IgD-negative memory B cell (primary cell): ENCODE results near the gene ZNF740. TPM values are rescaled to one million over a fixed set of nuclear protein-coding genes. Genes with fewer than 3 reads are reported as not detected.
"Not testable (repeated sequence)": the region's sequence is repeated elsewhere in the genome, so short reads cannot be mapped to it uniquely, and the experiment has no call there.

Experiments
- H3K27ac Mint-ChIP-seq, 3 donors: one replicate each; pipeline ENCODE4 v1.8.0; 2020 to 2022; ENCODE audit warnings: mild to moderate bottlenecking in 3 of 3, mixed read lengths in 3 of 3, moderate library complexity in 1 of 3
- H3K27me3 Mint-ChIP-seq: one replicate; pipeline ENCODE4 v1.8.0; 2021; ENCODE audit warnings: mixed read lengths
- H3K36me3 Mint-ChIP-seq: one replicate; pipeline ENCODE4 v1.8.0; 2020; ENCODE audit warnings: mild to moderate bottlenecking, mixed read lengths
- H3K4me1 Mint-ChIP-seq, 3 donors: one replicate each; pipeline ENCODE4 v1.8.0; 2020 to 2022; ENCODE audit warnings: mixed read lengths in 3 of 3, mild to moderate bottlenecking in 1 of 3
- H3K4me3 Mint-ChIP-seq, 4 donors: one replicate each; pipeline ENCODE4 v1.8.0; 2020 to 2022; ENCODE audit warnings: mild to moderate bottlenecking in 4 of 4, mixed read lengths in 4 of 4, moderate library complexity in 3 of 4
- H3K9me3 Mint-ChIP-seq, 3 donors: one replicate each; pipeline ENCODE4 v1.8.0; 2020 to 2021; ENCODE audit warnings: mixed read lengths in 3 of 3, mild to moderate bottlenecking in 1 of 3
- polyA plus RNA-seq: library from polyadenylated mRNA; unstranded; fragments of 300-500 nt; fragmentation: Illumina TruSeq; gene quantifications from one replicate; pipeline ENCODE4 v1.2.3, GENCODE V29; 2021

Gene ZNF740
- polyA plus RNA-seq: 5.0 TPM

GRCh38 chr12:53180220-53180930 lies at the start of gene ZNF740, which contains the start of gene CSAD:
TSS of gene ZNF740 (plus strand) at chr12:53180722. CDS start at chr12:53181984, 1,262 bp downstream.
TSS of gene CSAD (minus strand) at chr12:53180925. CDS start at chr12:53173470, 7,455 bp downstream.
- H3K36me3 Mint-ChIP-seq: peaks cover 2% of the 10 kb centered on the region
- peak within 1 kb of the TSS; percentile 95 to 98 (median 96) for H3K27ac Mint-ChIP-seq
- peak within 1 kb of the TSS; percentile 89 to 99 (median 96) for H3K4me3 Mint-ChIP-seq
- no peaks in the 10 kb centered on the region for H3K27me3 Mint-ChIP-seq
- peaks cover 31 to 42% (median 41%) of the 10 kb centered on the region in 3 donors for H3K4me1 Mint-ChIP-seq
- H3K9me3 Mint-ChIP-seq: no peaks in the 10 kb centered on the region

DNA sequence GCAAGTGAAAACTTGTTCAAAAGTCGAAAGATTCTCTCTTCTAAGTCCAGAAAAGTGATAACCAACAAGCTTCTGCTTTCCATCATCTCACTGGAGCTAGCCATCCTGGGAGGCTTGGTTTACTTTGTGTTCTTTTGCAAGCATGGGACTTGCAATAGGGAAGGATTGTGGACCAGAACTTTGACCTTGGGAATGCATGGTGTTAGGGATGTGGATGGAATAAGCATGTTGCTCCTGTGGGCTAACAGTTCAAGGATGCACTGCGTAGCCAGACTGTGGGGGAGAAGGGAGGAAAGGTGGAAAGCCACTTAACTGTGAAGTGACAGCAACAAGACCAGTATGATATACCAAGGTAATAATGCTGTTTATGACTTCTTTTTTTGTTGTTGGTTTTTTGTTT lies 48.7 kb upstream of the ZNF740 start:
- peaks cover 0 to 4% (median 1%) of the 10 kb centered on the region in 3 donors for H3K9me3 Mint-ChIP-seq
- peaks cover 10% of the 10 kb centered on the region for H3K27me3 Mint-ChIP-seq
- no peak overlapping the region for H3K27ac Mint-ChIP-seq
- H3K4me1 Mint-ChIP-seq: peaks cover 0 to 6% (median 4%) of the 10 kb centered on the region in 3 donors
- no peaks in the 10 kb centered on the region for H3K36me3 Mint-ChIP-seq
- H3K4me3 Mint-ChIP-seq: no peak overlapping the region

GRCh38 chr12:53133722-53134121 lies 46.8 kb upstream of the ZNF740 start:
- H3K27me3 Mint-ChIP-seq: peaks cover 10% of the 10 kb centered on the region

DNA sequence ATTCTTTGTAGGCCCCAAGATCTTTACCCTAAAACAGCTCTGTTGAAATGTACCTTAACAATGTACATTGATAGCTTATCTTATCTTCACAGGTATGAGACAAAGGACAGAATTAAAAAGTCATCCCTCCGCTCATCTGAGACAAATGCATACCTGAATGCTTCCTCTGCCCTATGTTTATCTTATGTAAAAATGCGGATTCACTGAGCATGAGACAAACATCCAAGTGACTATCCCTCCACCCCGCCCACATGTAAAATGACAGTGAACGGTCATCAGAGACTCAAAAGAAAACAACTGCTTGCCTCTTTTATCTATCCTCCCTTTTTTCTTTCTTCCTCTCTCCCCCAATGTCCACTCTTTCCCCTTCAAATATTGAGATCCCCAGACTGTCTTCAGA lies 37.2 kb upstream of the ZNF740 start:
- H3K4me1 Mint-ChIP-seq: no peaks in the 10 kb centered on the region
- H3K27me3 Mint-ChIP-seq: peaks cover 5% of the 10 kb centered on the region
- H3K27ac Mint-ChIP-seq: no peak overlapping the region
- no peak overlapping the region for H3K4me3 Mint-ChIP-seq
- H3K9me3 Mint-ChIP-seq: peaks cover 0 to 7% (median 0%) of the 10 kb centered on the region in 3 donors
- peaks cover 2% of the 10 kb centered on the region for H3K36me3 Mint-ChIP-seq

More at GRCh38 chr12:53133722-53134121, 46.8 kb upstream of the ZNF740 start:
- H3K36me3 Mint-ChIP-seq: no peaks in the 10 kb centered on the region
- peaks cover 1 to 13% (median 7%) of the 10 kb centered on the region in 3 donors for H3K9me3 Mint-ChIP-seq
- H3K4me1 Mint-ChIP-seq: peaks cover 0 to 4% (median 4%) of the 10 kb centered on the region in 3 donors
- H3K27ac Mint-ChIP-seq: no peak overlapping the region
- H3K4me3 Mint-ChIP-seq: no peak overlapping the region

DNA sequence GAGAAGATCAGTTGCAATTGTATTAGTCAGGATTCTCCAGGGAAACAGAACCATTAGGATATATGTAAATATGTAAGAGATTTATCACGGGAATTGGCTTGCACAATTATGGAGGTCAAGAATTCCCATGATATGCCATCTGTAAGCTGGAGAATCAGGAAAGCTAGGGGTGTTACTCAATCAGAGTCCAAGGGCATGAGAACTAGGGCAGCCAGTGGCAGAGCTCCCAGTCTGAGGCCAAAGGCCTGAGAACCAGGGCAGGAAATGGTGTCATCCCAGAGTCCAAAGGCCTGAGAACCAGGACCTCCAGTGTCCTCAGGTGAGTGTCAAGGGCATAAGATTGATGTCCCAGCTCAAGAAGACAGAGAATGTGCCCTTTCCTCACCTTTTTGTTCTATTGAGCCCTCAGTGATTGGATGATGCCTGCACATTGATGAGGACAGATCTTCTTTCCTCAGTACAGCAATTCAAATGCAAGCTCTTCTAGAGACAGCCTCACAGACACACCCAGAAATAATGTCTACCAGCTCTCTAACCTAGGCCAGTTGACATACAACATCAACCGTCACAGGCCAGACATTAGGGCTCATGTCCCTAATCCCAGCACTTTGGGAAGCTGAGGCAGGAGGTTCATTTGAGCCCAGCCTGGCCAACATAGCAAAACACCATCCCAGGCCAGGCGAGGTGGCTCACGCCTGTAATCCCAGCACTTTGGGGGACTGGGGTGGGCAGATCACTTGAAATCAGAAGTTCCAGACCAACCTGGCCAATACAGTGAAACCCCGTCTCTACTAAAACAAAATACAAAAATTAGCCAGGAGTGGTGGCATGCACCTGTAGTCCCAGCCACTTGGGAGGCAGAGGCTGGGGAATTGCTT lies 34.9 kb upstream of the ZNF740 start:
- Mint-ChIP-seq H3K36me3 (peaks cover 2% of the 10 kb centered on the region), H3K4me1 (no peaks in the 10 kb centered on the region), H3K9me3 (no peaks in the 10 kb centered on the region), H3K27me3 (peaks cover 2% of the 10 kb centered on the region), H3K27ac (peak overlapping the region in 1 of 3 donors; percentile 76), H3K4me3 (no peak overlapping the region)

DNA sequence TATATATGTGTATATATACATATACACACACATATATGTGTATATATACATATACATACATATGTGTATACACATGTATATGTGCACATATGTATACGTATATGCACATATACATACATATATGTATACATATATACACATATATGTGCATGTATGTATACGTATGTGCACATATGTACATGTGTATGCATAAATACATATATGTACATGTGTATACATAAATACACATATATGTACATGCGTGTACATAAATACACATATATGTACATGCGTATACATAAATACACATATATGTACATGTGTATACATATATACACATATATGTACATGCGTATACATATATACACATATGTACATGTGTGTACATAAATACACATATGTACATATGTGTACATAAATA lies 33.3 kb upstream of the ZNF740 start:
- Mint-ChIP-seq H3K36me3 (no peaks in the 10 kb centered on the region), H3K4me3 (no peak overlapping the region), H3K27me3 (no peaks in the 10 kb centered on the region), H3K4me1 (no peaks in the 10 kb centered on the region), H3K9me3 (no peaks in the 10 kb centered on the region), H3K27ac (no peak overlapping the region)

GRCh38 chr12:53147653-53148052 lies 32.9 kb upstream of the ZNF740 start:
- Mint-ChIP-seq H3K36me3 (no peaks in the 10 kb centered on the region), H3K27ac (no peak overlapping the region), H3K9me3 (no peaks in the 10 kb centered on the region), H3K27me3 (no peaks in the 10 kb centered on the region), H3K4me1 (no peaks in the 10 kb centered on the region), H3K4me3 (no peak overlapping the region)

- Mint-ChIP-seq H3K27ac (no peak overlapping the region), H3K4me1 (no peaks in the 10 kb centered on the region), H3K36me3 (no peaks in the 10 kb centered on the region), H3K27me3 (no peaks in the 10 kb centered on the region), H3K4me3 (no peak overlapping the region), H3K9me3 (no peaks in the 10 kb centered on the region)
Measured at GRCh38 chr12:53151039-53151438, 29.5 kb upstream of the ZNF740 start.

DNA sequence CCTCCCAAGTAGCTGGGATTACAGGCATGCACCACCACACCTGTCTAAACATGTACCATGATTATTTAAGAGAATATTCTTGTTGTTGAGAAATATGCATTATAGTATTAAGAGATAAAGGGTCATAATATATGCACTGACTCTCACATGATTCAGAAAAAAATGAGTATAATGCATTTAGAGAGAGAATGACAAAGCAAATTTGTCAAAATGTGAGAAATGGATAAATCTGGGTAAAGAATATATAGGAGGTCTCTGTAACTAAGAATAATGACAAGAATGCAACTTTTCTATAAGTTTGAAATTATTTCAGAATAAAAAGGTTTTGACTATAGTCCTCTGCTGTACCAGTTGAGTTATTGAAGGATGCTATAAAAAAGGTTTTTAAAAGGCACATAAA lies 28.1 kb upstream of the ZNF740 start:
- Mint-ChIP-seq H3K36me3 (no peaks in the 10 kb centered on the region), H3K4me1 (no peaks in the 10 kb centered on the region), H3K9me3 (no peaks in the 10 kb centered on the region), H3K27me3 (no peaks in the 10 kb centered on the region), H3K4me3 (no peak overlapping the region), H3K27ac (no peak overlapping the region)

- no peak overlapping the region for H3K4me3 Mint-ChIP-seq
- no peaks in the 10 kb centered on the region for H3K9me3 Mint-ChIP-seq
- H3K4me1 Mint-ChIP-seq: peaks cover 0 to 4% (median 3%) of the 10 kb centered on the region in 3 donors
- H3K27me3 Mint-ChIP-seq: no peaks in the 10 kb centered on the region
- H3K27ac Mint-ChIP-seq: no peak overlapping the region
- peaks cover 4% of the 10 kb centered on the region for H3K36me3 Mint-ChIP-seq
Measured at GRCh38 chr12:53159195-53159839, 21.2 kb upstream of the ZNF740 start.

- Mint-ChIP-seq H3K27me3 (no peaks in the 10 kb centered on the region), H3K27ac (no peak overlapping the region), H3K4me1 (peaks cover 0 to 4% (median 3%) of the 10 kb centered on the region in 3 donors), H3K9me3 (no peaks in the 10 kb centered on the region), H3K36me3 (peaks cover 7% of the 10 kb centered on the region), H3K4me3 (no peak overlapping the region)
Measured at GRCh38 chr12:53160000-53160399, 20.5 kb upstream of the ZNF740 start.

- Mint-ChIP-seq H3K36me3 (peaks cover 7% of the 10 kb centered on the region), H3K4me3 (no peak overlapping the region), H3K4me1 (peaks cover 0 to 4% (median 3%) of the 10 kb centered on the region in 3 donors), H3K27ac (no peak overlapping the region), H3K27me3 (no peaks in the 10 kb centered on the region), H3K9me3 (no peaks in the 10 kb centered on the region)
Measured at GRCh38 chr12:53160673-53161072, 19.8 kb upstream of the ZNF740 start.

- Mint-ChIP-seq H3K4me1 (peaks cover 0 to 4% (median 3%) of the 10 kb centered on the region in 3 donors), H3K27ac (no peak overlapping the region)
Measured at GRCh38 chr12:53161119-53161911, 19.2 kb upstream of the ZNF740 start.

GRCh38 chr12:53163008-53163407 lies 17.5 kb upstream of the ZNF740 start:
- not testable (repeated sequence) for H3K36me3 Mint-ChIP-seq, H3K9me3 Mint-ChIP-seq, H3K27me3 Mint-ChIP-seq, H3K4me1 Mint-ChIP-seq, H3K27ac Mint-ChIP-seq, H3K4me3 Mint-ChIP-seq

More at GRCh38 chr12:53161119-53161911, 19.2 kb upstream of the ZNF740 start:
- Mint-ChIP-seq H3K4me3 (no peak overlapping the region), H3K27me3 (no peaks in the 10 kb centered on the region), H3K9me3 (no peaks in the 10 kb centered on the region), H3K36me3 (peaks cover 7% of the 10 kb centered on the region)
